H1 (cell line): Measurements from ENCODE around the gene ACOT7. TPM values are rescaled to one million over a fixed set of nuclear protein-coding genes. Genes with fewer than 3 reads are reported as not detected.

ENCODE experiments used
- EZH2 ChIP-seq: fragments of 200-600 bp; sonication (generic); IDR thresholded peaks from 2 replicates; pipeline ENCODE4 v1.7.1; 2012; ENCODE audit warnings: low read depth, mild to moderate bottlenecking, moderate library complexity, low read length, inconsistent platforms; ENCODE audit not compliant: severe bottlenecking
- RNF2 ChIP-seq: fragments of 200-900, 300-1000 bp; sonication (generic); IDR thresholded peaks from 2 replicates; pipeline ENCODE4 v1.7.1; 2016; ENCODE audit warnings: borderline replicate concordance, low read depth, mild to moderate bottlenecking, antibody characterized with exemption, low read length; ENCODE audit not compliant: poor library complexity, severe bottlenecking; ENCODE audit errors: missing control alignments
- SAP30 ChIP-seq: fragments of 300-600 bp; sonication (generic); IDR thresholded peaks from 2 replicates; pipeline ENCODE4 v1.7.1; 2012; ENCODE audit warnings: low read length, moderate library complexity, mild to moderate bottlenecking, inconsistent platforms; ENCODE audit not compliant: insufficient read depth, insufficient replicate concordance
- SIRT6 ChIP-seq: IDR thresholded peaks from one replicate; pipeline ENCODE4 v1.7.1; 2012; ENCODE audit warnings: low read length, inconsistent platforms
- SP2 ChIP-seq: IDR thresholded peaks from 2 replicates; pipeline ENCODE4 v1.6.1; 2012; ENCODE audit warnings: mild to moderate bottlenecking, low read length, inconsistent platforms
- polyA plus RNA-seq, 7 experiments: library from polyadenylated mRNA; depleted of rRNA in 3 of 7; stranded (reverse) in 5 of 7; unstranded in 2 of 7; fragments of >200 nt in 5 of 7; fragments of 200-250 nt in 2 of 7; gene quantifications; 1 replicate in 5 of 7; 2 replicates in 1 of 7; 4 replicates in 1 of 7; pipeline versions ENCODE4 v1.2.1 to v1.2.3, GENCODE V29; 2011 to 2013; ENCODE audit warnings: missing spikeins in 2 of 7, mixed read lengths in 2 of 7
- total RNA-seq: library from RNA; stranded (reverse); fragmentation: NEBNext Ultra II Directional; extraction: Animal tissue kit (Norgen Biotek cat#: 25700); gene quantifications from 2 replicates; pipeline ENCODE4 v1.2.1, GENCODE V29; 2021

Gene ACOT7
- total and polyA plus RNA-seq, 2 of the 8 experiments (the other 6 are each of a cell fraction or from before 2014, with no cell fraction given), result 151 to 214 TPM

DNA sequence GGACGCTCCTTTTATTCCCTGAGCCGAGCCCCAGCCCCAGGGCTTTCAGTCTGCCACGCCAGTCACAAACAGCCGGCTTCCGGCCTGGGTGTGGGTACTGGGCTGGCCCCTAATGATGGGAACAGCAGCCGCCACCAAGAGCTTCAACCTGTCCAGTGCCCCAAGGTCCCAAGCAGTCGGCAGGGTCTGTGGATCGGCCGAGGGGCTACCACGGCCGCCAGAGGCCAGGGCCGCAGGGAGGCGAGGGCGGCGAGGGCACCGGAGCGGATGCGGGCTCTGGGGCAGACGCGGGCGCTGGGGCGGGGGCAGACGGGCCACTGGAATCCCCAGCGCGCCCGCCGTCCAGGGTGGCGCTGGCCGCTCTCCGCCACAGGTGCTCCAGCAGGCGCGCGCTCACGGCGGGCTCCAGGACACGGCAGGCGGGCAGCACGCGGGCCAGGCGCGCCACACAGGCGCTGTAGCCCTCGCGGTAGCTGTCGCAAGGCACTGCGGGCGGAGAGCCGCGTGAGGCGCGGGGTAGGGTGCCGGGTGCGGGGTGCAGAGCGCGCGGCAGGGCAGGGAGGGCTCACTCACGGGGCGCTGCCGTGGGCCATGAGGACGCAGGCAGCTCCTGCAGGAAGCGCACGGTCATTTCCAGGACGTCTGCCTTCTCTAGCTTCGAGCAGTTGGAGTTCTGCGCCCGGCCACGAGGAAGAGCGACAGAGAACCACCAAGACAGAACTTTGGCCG, 25.3 kb upstream of the ACOT7 start (continued):
- TF ChIP-seq SIRT6 (no peak), RNF2 (peak; percentile 54), SAP30 (no peak), SP2 (no peak), EZH2 (peak; percentile 95)
